ENCODE data around the gene BOD1.

- TF ChIP-seq POLR2A (IDR thresholded peaks at IDR 0.05; ENCODE audit: low read depth, low read length): no peak
- no peak for TF ChIP-seq POLR2AphosphoS5 (IDR thresholded peaks at IDR 0.05; ENCODE audit: low read depth, low read length)
- no peak for TF ChIP-seq TAF1 (IDR thresholded peaks at IDR 0.05; ENCODE audit: borderline replicate concordance, low read depth, low read length)
Measured at GRCh38 chr5:173602423-173602822, 14.0 kb downstream of the BOD1 start.

All from GM12892 (cell line).